ENCODE results near the gene FAM168A.

DNA sequence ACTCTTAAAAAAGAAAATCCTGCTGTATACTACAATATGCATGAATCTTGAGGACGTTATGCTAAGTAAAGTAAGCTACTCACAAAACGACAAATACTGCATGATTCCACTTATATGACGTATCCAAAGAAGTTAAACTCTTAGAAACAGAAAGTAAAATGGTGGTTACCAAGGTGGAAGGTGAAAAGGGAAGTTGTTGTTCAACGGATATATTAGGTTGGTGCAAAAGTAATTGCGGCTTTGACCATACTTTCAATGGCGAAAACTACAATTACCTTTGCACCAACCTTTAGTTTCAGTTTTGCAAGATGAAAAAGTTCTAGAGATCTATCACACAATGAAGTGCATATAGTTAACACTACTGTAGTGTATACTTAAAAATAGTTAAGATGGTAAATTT, 101.8 kb downstream of the FAM168A start:
- no peak for TF ChIP-seq POLR2A (IDR thresholded peaks at IDR 0.05)
- TF ChIP-seq, protein P1, sequence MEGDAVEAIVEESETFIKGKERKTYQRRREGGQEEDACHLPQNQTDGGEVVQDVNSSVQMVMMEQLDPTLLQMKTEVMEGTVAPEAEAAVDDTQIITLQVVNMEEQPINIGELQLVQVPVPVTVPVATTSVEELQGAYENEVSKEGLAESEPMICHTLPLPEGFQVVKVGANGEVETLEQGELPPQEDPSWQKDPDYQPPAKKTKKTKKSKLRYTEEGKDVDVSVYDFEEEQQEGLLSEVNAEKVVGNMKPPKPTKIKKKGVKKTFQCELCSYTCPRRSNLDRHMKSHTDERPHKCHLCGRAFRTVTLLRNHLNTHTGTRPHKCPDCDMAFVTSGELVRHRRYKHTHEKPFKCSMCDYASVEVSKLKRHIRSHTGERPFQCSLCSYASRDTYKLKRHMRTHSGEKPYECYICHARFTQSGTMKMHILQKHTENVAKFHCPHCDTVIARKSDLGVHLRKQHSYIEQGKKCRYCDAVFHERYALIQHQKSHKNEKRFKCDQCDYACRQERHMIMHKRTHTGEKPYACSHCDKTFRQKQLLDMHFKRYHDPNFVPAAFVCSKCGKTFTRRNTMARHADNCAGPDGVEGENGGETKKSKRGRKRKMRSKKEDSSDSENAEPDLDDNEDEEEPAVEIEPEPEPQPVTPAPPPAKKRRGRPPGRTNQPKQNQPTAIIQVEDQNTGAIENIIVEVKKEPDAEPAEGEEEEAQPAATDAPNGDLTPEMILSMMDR (IDR thresholded peaks at IDR 0.05) = no peak

Data from lower leg skin (tissue), 3 donors.